Heart left ventricle (tissue), 16 donors: ENCODE measurements around the gene MAGI1. TPM values are rescaled to one million over a fixed set of nuclear protein-coding genes. Genes with fewer than 3 reads are reported as not detected.
"Not testable (repeated sequence)": the region's sequence is repeated elsewhere in the genome, so short reads cannot be mapped to it uniquely, and the experiment has no call there.

Experiments
- ATAC-seq, 4 donors: fragments of 200-7000 bp; cut with Tn5 transposase; one replicate each; pipeline ENCODE4 v1.9.1; 2020 to 2022; ENCODE audit warnings: moderate library complexity in 4 of 4, mild to moderate bottlenecking in 3 of 4, moderate number of reproducible peaks in 1 of 4
- DNase-seq, 5 donors: peaks; one replicate each; pipeline ENCODE4 v3.0.0-alpha.2; 2020
- H3K27ac ChIP-seq, 12 donors: fragments of 200-600 bp; sonication (generic) in 4 of 12; one replicate each; pipeline versions ENCODE4 v1.5.0 to v1.8.0; 2016 to 2022; ENCODE audit warnings: mild to moderate bottlenecking in 2 of 12
- H3K27me3 ChIP-seq, 9 donors: fragments of 200-600 bp; sonication (generic) in 2 of 9; one replicate each; pipeline versions ENCODE4 v1.5.1 to v1.8.0; 2016 to 2022; ENCODE audit warnings: mild to moderate bottlenecking in 3 of 9
- H3K36me3 ChIP-seq, 9 donors: fragments of 200-600 bp; sonication (generic) in 2 of 9; one replicate each; pipeline versions ENCODE4 v1.5.0 to v1.8.0; 2018 to 2022; ENCODE audit warnings: mild to moderate bottlenecking in 2 of 9
- H3K4me1 ChIP-seq, 12 donors: fragments of 200-600 bp; sonication (generic) in 4 of 12; one replicate each; pipeline versions ENCODE4 v1.5.0 to v1.8.0; 2016 to 2022; ENCODE audit warnings: mild to moderate bottlenecking in 3 of 12
- H3K4me3 ChIP-seq, 12 donors: fragments of 200-600 bp; sonication (generic) in 4 of 12; one replicate each; pipeline versions ENCODE4 v1.5.0 to v1.8.0; 2017 to 2022; ENCODE audit warnings: mild to moderate bottlenecking in 9 of 12, moderate library complexity in 4 of 12
- H3K9me3 ChIP-seq, 12 donors: fragments of 200-600 bp; sonication (generic) in 4 of 12; one replicate each; pipeline versions ENCODE4 v1.5.0 to v1.8.0; 2016 to 2022; ENCODE audit warnings: mild to moderate bottlenecking in 1 of 12
- CTCF ChIP-seq, 12 donors: fragments of 200-600 bp; sonication (generic) in 4 of 12; IDR thresholded peaks; one replicate each; pipeline versions ENCODE4 v1.5.0 to v1.8.0; 2018 to 2022; ENCODE audit warnings: antibody characterized with exemption in 12 of 12, mild to moderate bottlenecking in 5 of 12
- POLR2A ChIP-seq, 2 donors: fragments of 450-650 bp; IDR thresholded peaks; one replicate each; pipeline ENCODE4 v1.6.1; 2017; ENCODE audit warnings: antibody characterized with exemption in 2 of 2, mild to moderate bottlenecking in 2 of 2, moderate library complexity in 2 of 2
- WGBS, 4 donors: extraction: QIAGEN DNeasy Blood & Tissue Kit in 2 of 4; methylation state at CpG; one replicate each; pipeline versions ENCODE4 v1.1.5 to v1.1.7; 2013 to 2018; 5-methylcytosine and 5-hydroxymethylcytosine counted together
- intact Hi-C, 10 donors: fragments of 100-400 bp; cut with DNase I; formaldehyde crosslinking; loops; one replicate each; pipeline versions ENCODE4 v1.11.1 to v1.14.2; 2022
- polyA plus RNA-seq, 2 donors: library from polyadenylated mRNA; stranded (reverse); fragments of 200-250 nt; gene quantifications; one replicate each; pipeline ENCODE4 v1.2.3, GENCODE V29; 2013
- total RNA-seq, 9 donors: library from RNA; depleted of rRNA in 2 of 9; stranded (reverse); fragments of >200 nt in 2 of 9; fragmentation: NEBNext Ultra II Directional in 3 of 9; extraction: Animal tissue kit (Norgen Biotek cat#: 25700) in 3 of 9; gene quantifications; one replicate each; pipeline versions ENCODE4 v1.1.0 to v1.2.4, GENCODE V29; 2016 to 2023
- donor health status: ischemic (EF 13 %, LVEDD 7.1; RV severe dilation, severe dysfunction).
- donor health status: healthy with polysubstance abuse.
- donor health status: DM: no; HTN: yes; CAD: no.
- donor health status: DM: no; HTN: no; CAD: no.
- donor health status: ischemic (EF 25% LVEDD 6.9; RV normal size, moderate dysfunction).
- donor health status: ischemic (EF 25% LVEDD 5.7; RV mildly dilated, moderate dysfunction).
- donor health status: healthy.
- donor health status: DM: yes; HTN: yes; CAD: no.
- donor health status: ischemic (EF 35%, LVEDD 5.7; RV mildly dilated, moderate dysfunction).
- donor health status: nonischemic (EF 11% LVEDD 7.7; RV severe dilation, severe dysfunction).
- donor health status: DM: yes; HTN: yes; CAD: no.
- donor health status: PGD.
- donor health status: ischemic (EF 29% LVEDD 5.4; RV normal size, mild dysfunction).
- donor health status: nonischemic (EF 23%, LVEDD 6.1; RV moderate dilation, normal function).

Gene MAGI1
- total and polyA plus RNA-seq, 11 donors = 18.5 to 52.1 (median 31.4) TPM

GRCh38 chr3:65723011-65723410 lies 315.7 kb downstream of the MAGI1 start:
- Histone ChIP-seq H3K27me3 (no peaks in the 10 kb centered on the region), H3K4me1 (peaks cover 0 to 7% (median 3%) of the 10 kb centered on the region in 12 donors), H3K4me3 (no peak overlapping the region), H3K9me3 (no peaks in the 10 kb centered on the region), H3K36me3 (no peaks in the 10 kb centered on the region), H3K27ac (no peak overlapping the region)
- no peak for DNase-seq
- TF ChIP-seq CTCF (IDR thresholded peaks at IDR 0.05) (no peak), POLR2A (IDR thresholded peaks at IDR 0.05) (no peak)
- intact Hi-C loops = no loop called here
- peak in 1 of 4 donors; percentile 23 for ATAC-seq
- 93 to 97% (median 95%) methylated on average over 3 of the region's 3 CpGs for WGBS, 4 donors

DNA sequence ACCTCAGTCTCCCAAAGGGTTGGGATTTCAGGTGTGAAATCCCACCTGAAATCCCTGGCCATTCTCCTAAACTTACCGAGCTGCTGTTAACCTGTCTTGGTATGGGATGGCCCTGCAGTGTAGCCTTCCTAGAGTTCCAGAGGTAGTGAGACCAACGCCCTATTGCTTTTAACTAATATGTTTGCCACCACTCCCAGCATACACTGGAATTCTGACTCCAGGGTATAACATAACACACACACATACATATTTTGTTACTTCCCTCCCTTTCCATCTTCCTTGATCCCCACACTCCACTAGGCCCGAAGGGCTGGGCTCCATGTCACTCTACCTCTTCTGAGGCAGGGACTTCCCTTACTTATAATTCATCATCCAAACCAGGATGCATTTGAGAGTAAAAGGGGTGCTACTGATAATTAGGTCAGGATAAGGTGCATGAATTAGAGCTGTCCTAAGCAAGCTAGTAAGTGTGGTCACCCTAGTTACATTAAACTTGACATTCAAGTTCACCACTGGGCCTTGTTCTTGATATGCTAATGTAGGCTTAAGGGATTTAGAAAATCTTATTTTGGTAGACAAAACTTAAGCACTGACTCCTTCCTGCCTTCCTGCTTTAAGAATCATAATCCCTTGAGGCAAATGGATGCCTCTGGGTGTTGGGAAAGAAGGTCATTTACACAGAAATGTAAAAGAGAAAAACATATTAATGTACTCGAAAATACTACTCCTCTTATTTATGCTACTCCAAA lies 317.6 kb downstream of the MAGI1 start:
- TF ChIP-seq CTCF (IDR thresholded peaks at IDR 0.05) (no peak), POLR2A (IDR thresholded peaks at IDR 0.05) (no peak)
- H3K4me3 ChIP-seq = no peak overlapping the region
- DNase-seq (no peak), ATAC-seq (no peak)
- 90 to 94% (median 91%) methylated on average over 4 of the region's 4 CpGs for WGBS, 4 donors
- intact Hi-C loops = no loop called here
- H3K27me3 ChIP-seq = no peaks in the 10 kb centered on the region
- H3K36me3 ChIP-seq = no peaks in the 10 kb centered on the region
- H3K9me3 ChIP-seq = no peaks in the 10 kb centered on the region
- peaks cover 0 to 13% (median 5%) of the 10 kb centered on the region in 12 donors for H3K4me1 ChIP-seq
- no peak overlapping the region for H3K27ac ChIP-seq

DNA sequence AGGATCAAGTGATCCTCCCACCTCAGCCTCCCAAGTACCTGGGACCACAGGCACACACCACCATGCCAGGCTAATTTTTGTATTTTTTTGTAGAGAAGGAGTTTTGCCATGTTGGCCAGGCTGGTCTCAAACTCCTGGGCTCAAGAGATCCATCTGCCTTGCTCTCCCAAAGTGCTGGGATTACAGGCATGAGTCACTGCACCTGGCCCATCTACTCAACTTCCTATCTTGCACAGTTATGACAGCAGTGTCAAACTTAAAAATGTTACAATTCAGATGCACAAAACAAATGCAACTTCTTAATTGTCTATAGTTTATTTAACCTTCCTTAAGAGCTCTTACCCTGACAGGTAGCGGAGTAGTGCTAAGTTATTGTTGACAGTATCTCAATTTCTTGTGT lies 319.1 kb downstream of the MAGI1 start:
- DNase-seq, H3K27me3 ChIP-seq, H3K4me3 ChIP-seq, H3K9me3 ChIP-seq, intact Hi-C loops, ATAC-seq, H3K36me3 ChIP-seq, H3K27ac ChIP-seq: not testable (repeated sequence)
- 90 to 100% (median 99%) methylated on average over 1 of the region's 1 CpG for WGBS, 4 donors
- peaks cover 0 to 24% (median 12%) of the 10 kb centered on the region in 12 donors for H3K4me1 ChIP-seq

DNA sequence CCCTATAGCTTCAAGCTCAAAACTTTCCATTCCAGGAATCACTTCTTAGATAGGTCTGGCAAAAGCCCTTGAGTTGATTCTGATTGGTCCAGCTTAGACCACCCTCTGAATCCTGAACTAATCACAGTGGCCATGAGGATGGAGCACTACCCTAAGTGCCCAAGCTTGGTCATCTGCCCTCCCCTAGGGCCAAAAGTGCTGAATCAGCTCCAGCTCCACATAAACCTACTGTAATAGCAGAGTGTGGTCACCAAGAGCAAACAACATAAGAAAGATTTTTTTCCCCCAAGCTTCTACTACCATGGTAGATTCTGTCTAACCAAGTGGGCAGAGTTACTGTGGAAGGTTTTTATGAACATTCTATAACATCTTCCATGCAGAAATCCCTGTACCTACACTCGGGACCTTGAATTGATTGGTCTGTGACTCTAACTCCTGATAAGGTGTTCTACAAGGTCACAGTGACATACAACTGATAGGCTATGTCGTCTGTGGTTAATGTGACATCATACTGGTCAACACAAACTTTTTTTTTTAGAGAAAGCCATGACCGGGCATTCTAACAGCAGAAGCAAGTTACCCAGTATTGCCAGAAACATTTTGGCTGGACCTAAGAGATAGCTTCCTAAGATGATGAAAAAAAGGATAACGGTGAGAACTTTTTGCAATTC lies 320.9 kb downstream of the MAGI1 start:
- Histone ChIP-seq H3K27ac (no peak overlapping the region), H3K9me3 (no peaks in the 10 kb centered on the region), H3K4me1 (peaks cover 0 to 41% (median 18%) of the 10 kb centered on the region in 12 donors), H3K27me3 (no peaks in the 10 kb centered on the region), H3K4me3 (no peak overlapping the region), H3K36me3 (no peaks in the 10 kb centered on the region)
- TF ChIP-seq CTCF (IDR thresholded peaks at IDR 0.05) = no peak
- TF ChIP-seq POLR2A (IDR thresholded peaks at IDR 0.05) = no peak
- WGBS, 4 donors = 79 to 84% (median 82%) methylated on average over 4 of the region's 4 CpGs
- ATAC-seq (no peak), DNase-seq (no peak)
- intact Hi-C loops = no loop called here
